ENCODE results near the gene ZNF227. TPM values are rescaled to one million over a fixed set of nuclear protein-coding genes. Genes with fewer than 3 reads are reported as not detected.

Gene ZNF227
- total RNA-seq, 4 donors from 2014 or later = 9.9 to 18.2 (median 14.2) TPM

DNA sequence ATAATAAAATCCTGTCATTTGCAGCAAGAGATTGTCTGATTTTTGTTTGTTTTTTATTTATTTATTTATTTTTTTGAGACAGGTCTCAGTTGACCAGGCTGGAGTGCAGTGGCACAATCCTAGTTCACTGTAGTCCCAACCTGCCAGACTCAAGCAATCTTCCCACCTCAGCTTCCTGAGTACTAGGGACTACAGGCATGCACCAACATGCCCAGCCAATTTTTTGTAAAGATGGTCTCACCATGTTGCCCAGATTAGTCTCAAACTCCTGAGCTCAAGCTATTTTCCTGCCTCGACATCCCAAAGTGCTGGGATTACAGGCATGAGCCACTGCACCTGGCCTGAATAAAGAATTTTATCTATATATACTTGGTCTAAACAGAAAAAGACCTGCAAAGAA, 65.0 kb downstream of the ZNF227 start:
- H3K27me3 ChIP-seq = no peaks in the 10 kb centered on the region
- no peak overlapping the region for H3K27ac ChIP-seq
- H3K9me3 ChIP-seq = peaks cover 0 to 57% (median 2%) of the 10 kb centered on the region in 4 donors
- no peak overlapping the region for H3K4me3 ChIP-seq
- H3K4me1 ChIP-seq = no peaks in the 10 kb centered on the region
- TF ChIP-seq, protein P1, sequence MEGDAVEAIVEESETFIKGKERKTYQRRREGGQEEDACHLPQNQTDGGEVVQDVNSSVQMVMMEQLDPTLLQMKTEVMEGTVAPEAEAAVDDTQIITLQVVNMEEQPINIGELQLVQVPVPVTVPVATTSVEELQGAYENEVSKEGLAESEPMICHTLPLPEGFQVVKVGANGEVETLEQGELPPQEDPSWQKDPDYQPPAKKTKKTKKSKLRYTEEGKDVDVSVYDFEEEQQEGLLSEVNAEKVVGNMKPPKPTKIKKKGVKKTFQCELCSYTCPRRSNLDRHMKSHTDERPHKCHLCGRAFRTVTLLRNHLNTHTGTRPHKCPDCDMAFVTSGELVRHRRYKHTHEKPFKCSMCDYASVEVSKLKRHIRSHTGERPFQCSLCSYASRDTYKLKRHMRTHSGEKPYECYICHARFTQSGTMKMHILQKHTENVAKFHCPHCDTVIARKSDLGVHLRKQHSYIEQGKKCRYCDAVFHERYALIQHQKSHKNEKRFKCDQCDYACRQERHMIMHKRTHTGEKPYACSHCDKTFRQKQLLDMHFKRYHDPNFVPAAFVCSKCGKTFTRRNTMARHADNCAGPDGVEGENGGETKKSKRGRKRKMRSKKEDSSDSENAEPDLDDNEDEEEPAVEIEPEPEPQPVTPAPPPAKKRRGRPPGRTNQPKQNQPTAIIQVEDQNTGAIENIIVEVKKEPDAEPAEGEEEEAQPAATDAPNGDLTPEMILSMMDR (IDR thresholded peaks at IDR 0.05) = no peak
- TF ChIP-seq POLR2A (IDR thresholded peaks at IDR 0.05) = no peak
- peaks cover 0 to 7% (median 0%) of the 10 kb centered on the region in 3 donors for H3K36me3 ChIP-seq
- no peak for DNase-seq

DNA sequence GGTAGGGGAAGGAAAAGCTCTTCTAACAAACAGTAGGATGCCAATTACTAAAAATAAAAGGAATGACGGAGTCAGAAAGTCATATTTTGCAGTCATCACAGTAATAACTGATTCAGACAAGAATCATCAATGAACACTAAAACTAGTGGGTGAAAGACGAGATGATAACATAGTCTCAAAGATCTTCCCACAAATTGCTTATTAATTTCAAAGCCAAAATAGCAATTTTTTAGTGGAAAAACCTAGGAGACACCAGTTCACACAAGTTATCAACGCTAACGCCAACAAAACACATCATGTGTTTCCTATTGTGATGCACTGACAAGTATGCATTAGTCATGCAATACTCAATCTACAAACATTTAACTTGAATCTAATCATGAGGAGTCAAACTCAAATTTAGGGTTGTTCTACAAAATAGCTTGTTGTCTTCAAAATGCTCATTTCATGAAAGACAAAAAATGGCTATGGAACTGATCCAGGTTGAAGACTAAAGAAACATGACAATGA, 65.9 kb downstream of the ZNF227 start:
- Histone ChIP-seq H3K9me3 (peaks cover 0 to 48% (median 2%) of the 10 kb centered on the region in 4 donors), H3K36me3 (peaks cover 0 to 7% (median 0%) of the 10 kb centered on the region in 3 donors), H3K4me3 (no peak overlapping the region), H3K27me3 (no peaks in the 10 kb centered on the region), H3K27ac (no peak overlapping the region), H3K4me1 (no peaks in the 10 kb centered on the region)
- DNase-seq = no peak
- TF ChIP-seq, protein P1 (IDR thresholded peaks at IDR 0.05) = no peak
- TF ChIP-seq POLR2A (IDR thresholded peaks at IDR 0.05) = no peak

DNA sequence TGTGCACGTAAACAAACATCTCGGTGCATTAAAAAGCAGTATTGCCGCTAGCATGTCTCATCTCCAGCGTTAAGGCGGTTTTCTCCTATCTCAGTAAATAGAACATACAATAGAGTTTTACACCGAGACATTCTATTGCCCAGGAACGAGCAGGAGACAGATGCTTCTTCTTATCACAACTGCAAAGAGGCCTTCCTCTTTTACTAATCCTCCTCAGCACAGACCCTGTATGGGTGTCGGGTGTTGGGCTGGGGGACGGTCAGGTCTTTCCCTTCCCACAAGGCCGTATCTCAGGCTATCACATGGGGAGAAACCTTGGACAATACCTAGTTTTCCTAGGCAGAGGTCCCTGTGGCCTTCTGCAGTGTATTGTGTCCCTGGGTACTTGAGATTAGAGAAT, 68.6 kb downstream of the ZNF227 start:
- no peak for DNase-seq
- H3K4me3 ChIP-seq = no peak overlapping the region
- H3K27ac ChIP-seq = no peak overlapping the region
- H3K4me1 ChIP-seq = no peaks in the 10 kb centered on the region
- H3K9me3 ChIP-seq = peaks cover 0 to 45% (median 0%) of the 10 kb centered on the region in 4 donors
- TF ChIP-seq POLR2A (IDR thresholded peaks at IDR 0.05) = no peak
- TF ChIP-seq, protein P1 (IDR thresholded peaks at IDR 0.05) = no peak
- no peaks in the 10 kb centered on the region for H3K36me3 ChIP-seq
- H3K27me3 ChIP-seq = no peaks in the 10 kb centered on the region

DNA sequence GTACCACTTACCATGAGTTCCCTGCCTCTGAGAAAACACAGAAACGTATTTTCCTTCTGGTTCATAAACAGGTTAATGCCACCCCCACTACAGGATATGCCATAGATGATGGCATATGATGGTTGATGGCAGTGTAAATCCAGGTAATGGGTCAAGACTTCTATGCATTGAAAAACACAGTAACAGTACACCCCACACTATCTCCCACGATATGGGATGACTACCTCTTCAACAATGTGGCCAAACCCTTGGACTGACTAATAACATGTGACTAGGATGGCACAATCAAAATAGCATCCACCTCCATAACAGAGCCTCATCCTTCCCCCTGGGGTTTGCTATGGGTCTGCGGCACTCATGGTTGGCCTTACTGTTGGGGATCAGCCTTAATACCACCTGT, 70.5 kb downstream of the ZNF227 start:
- Histone ChIP-seq H3K9me3 (peaks cover 0 to 44% (median 0%) of the 10 kb centered on the region in 4 donors), H3K36me3 (peaks cover 0 to 9% (median 0%) of the 10 kb centered on the region in 3 donors), H3K4me3 (no peak overlapping the region), H3K27me3 (no peaks in the 10 kb centered on the region), H3K27ac (no peak overlapping the region), H3K4me1 (no peaks in the 10 kb centered on the region)
- no peak for TF ChIP-seq POLR2A (IDR thresholded peaks at IDR 0.05)
- TF ChIP-seq, protein P1 (IDR thresholded peaks at IDR 0.05) = no peak
- DNase-seq = no peak

GRCh38 chr19:44284968-44285367, 72.6 kb downstream of the ZNF227 start:
- H3K4me1 ChIP-seq = no peaks in the 10 kb centered on the region
- no peak for TF ChIP-seq POLR2A (IDR thresholded peaks at IDR 0.05)
- TF ChIP-seq, protein P1 (IDR thresholded peaks at IDR 0.05) = no peak
- no peak overlapping the region for H3K4me3 ChIP-seq
- no peak for DNase-seq
- H3K36me3 ChIP-seq = peaks cover 0 to 30% (median 3%) of the 10 kb centered on the region in 3 donors
- peaks cover 0 to 50% (median 4%) of the 10 kb centered on the region in 4 donors for H3K9me3 ChIP-seq
- no peaks in the 10 kb centered on the region for H3K27me3 ChIP-seq
- H3K27ac ChIP-seq = no peak overlapping the region

Other genes starting within 250 kb of the ZNF227 start
- gene ZNF155, start 228.3 kb upstream of the ZNF227 start, total RNA-seq = 10 to 100 TPM in 1 of 4 donors, 1 to 10 TPM in 3; 2.5 to 10.9 (median 6.2) TPM
- gene ZNF230, start 209.6 kb upstream of the ZNF227 start, total RNA-seq = 10 to 100 TPM in 1 of 4 donors, 1 to 10 TPM in 3; 3.3 to 11.2 (median 4.0) TPM
- gene ZNF222, start 187.2 kb upstream of the ZNF227 start, total RNA-seq = 10 to 100 TPM in 1 of 4 donors, 1 to 10 TPM in 2, not detected in 1; 3.0 to 10.7 (median 3.5) TPM
- 10 to 100 TPM in 1 of 4 donors, 1 to 10 TPM in 3; 5.8 to 23.0 (median 8.1) TPM for gene ZNF223, start 160.5 kb upstream of the ZNF227 start, total RNA-seq
- gene ZNF284, start 140.4 kb upstream of the ZNF227 start, total RNA-seq = 1 to 10 TPM; 1.6 to 2.9 (median 2.6) TPM
- 10 to 100 TPM; 29.8 to 60.5 (median 48.5) TPM for gene ZNF224, start 118.2 kb upstream of the ZNF227 start, total RNA-seq
- 10 to 100 TPM in 1 of 4 donors, 1 to 10 TPM in 3; 3.3 to 14.0 (median 5.1) TPM for gene ZNF225, start 99.1 kb upstream of the ZNF227 start, total RNA-seq
- 10 to 100 TPM in 2 of 4 donors, 1 to 10 TPM in 2; 4.2 to 14.9 (median 10.3) TPM for gene ZNF234, start 71.0 kb upstream of the ZNF227 start, total RNA-seq
- 10 to 100 TPM; 21.3 to 25.6 (median 23.2) TPM for gene ZNF226, start 47.4 kb upstream of the ZNF227 start, total RNA-seq
- 1 to 10 TPM; 1.2 to 2.5 (median 1.6) TPM for gene ZNF233, start 47.4 kb downstream of the ZNF227 start, total RNA-seq
- 10 to 100 TPM in 1 of 4 donors, 1 to 10 TPM in 3; 7.4 to 11.0 (median 9.3) TPM for gene ZNF235, start 92.5 kb downstream of the ZNF227 start, total RNA-seq
- 1 to 10 TPM; 2.6 to 9.1 (median 6.3) TPM for gene ZNF112, start 144.1 kb downstream of the ZNF227 start, total RNA-seq
- 1 to 10 TPM in 1 of 4 donors, under 1 TPM in 2, not detected in 1; 0.18 to 5.6 (median 0.47) TPM for gene ZNF285, start 189.1 kb downstream of the ZNF227 start, total RNA-seq
- gene ZNF229, start 235.9 kb downstream of the ZNF227 start, total RNA-seq = 1 to 10 TPM in 1 of 4 donors, under 1 TPM in 3; 0.53 to 3.8 (median 0.68) TPM

Measured in Peyer's patch (tissue), 4 donors.